Measurements from ENCODE around the gene STK32B.

STK32B gene

GRCh38 chr4:5463936-5464650 lies 412.8 kb downstream of the STK32B start:
- no peak for DNase-seq (ENCODE audit: low read depth in 1 of 2, low spot score in 1 of 2)

GRCh38 chr4:5465529-5465928 lies 414.2 kb downstream of the STK32B start:
- DNase-seq (ENCODE audit: low read depth in 1 of 2, low spot score in 1 of 2): no peak

- no peak for DNase-seq (ENCODE audit: low read depth in 1 of 2, low spot score in 1 of 2)
Observed at GRCh38 chr4:5465956-5466355, 414.7 kb downstream of the STK32B start.

GRCh38 chr4:5467111-5467510 lies 415.8 kb downstream of the STK32B start:
- no peak for DNase-seq (ENCODE audit: low read depth in 1 of 2, low spot score in 1 of 2)

DNA sequence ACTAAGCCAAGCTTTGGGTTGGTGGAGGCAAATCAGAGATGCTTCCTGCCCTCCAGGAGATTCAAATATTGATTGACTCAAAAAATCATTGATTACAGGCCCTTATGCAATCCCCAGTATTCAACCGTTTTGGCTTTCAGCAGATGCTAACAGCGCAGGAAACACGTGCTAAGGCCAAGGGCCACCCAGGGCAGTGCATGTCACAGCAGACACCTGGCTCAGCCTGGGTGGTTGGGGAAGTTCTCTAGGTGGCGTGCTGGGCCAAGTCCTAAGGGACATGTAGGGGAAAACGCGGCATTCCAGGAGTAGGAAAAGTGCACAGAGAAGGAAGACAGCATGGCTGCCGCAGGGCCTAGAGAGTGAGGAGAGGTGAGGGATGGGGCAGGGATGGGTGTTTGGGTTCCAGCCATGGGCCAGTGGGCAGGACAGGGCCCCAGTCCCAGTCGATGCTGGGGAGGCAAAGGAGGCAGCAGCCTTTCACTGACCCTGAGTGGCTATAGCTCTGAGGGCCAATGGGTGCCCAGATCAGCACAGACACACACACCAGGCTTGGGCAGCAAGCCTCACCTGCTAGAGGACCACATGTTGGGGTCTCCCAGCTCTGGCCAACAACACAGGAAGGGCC lies 418.0 kb downstream of the STK32B start:
- DNase-seq (ENCODE audit: low read depth in 1 of 2, low spot score in 1 of 2): no peak

- DNase-seq (ENCODE audit: low read depth in 1 of 2, low spot score in 1 of 2): no peak
Observed at GRCh38 chr4:5469861-5470260, 418.6 kb downstream of the STK32B start.

GRCh38 chr4:5470318-5471198 lies 419.3 kb downstream of the STK32B start:
- DNase-seq (ENCODE audit: low read depth in 1 of 2, low spot score in 1 of 2): no peak

DNA sequence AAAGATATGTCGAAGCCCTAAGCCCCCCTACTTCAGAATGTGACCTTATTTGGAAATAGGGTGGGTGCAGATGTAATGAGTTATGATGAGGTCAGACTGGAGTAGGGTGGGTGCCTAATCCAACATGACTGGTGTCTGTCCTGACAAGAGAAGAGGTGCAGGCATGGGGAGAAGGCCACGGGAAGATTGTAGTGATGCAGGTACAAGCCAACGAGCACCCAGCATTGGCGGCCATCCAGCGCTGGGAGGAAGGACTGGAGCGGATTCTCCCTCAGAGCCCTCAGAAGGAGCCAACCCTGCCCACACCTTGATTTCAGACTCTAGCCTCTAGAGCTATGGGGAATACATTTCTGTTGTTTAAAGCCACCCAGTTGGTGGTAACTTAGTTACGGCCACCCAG lies 419.9 kb downstream of the STK32B start:
- DNase-seq (ENCODE audit: low read depth in 1 of 2, low spot score in 1 of 2): no peak

DNA sequence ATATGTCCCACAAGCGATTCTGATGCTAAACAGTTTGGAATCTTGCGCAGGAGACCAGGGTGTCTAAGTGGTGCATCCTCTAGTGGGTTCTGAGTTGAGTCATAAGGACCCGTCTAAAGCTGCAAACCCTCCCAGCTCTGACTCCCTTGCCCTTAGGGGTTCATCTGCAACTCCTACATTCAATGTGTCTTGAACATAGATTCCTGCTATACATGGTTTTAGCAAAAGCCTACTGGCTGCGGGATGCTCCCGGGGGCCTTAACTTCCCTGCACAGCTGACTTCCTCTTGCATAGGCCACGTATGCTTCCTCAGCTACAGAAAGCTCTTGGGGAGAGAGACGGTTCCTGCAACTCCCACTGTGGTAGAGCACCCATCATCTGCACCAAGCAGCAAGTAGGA lies 420.4 kb downstream of the STK32B start:
- DNase-seq (ENCODE audit: low read depth in 1 of 2, low spot score in 1 of 2): no peak

GRCh38 chr4:5472160-5472591 lies 420.9 kb downstream of the STK32B start:
- no peak for DNase-seq (ENCODE audit: low read depth in 1 of 2, low spot score in 1 of 2)

DNA sequence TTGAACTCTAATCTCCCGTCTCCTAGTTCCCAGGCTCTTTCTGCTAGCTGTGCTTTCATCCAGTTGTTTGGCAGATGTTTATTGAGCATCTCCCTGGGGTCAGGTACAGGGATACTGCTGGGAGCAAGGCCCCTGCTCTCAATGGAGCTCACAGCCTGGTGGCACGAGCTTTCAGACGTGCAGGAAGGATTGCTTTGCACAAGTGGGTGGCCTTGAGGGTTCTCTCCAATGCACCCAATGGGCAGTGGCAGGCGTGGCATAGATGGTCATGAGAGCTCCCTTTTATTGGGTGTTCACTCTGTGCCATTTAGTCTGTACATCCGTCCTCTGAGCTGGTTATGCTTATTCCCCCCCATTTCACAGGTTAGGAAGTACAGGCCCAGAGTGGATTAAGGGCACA lies 421.8 kb downstream of the STK32B start:
- DNase-seq (ENCODE audit: low read depth in 1 of 2, low spot score in 1 of 2): no peak

DNA sequence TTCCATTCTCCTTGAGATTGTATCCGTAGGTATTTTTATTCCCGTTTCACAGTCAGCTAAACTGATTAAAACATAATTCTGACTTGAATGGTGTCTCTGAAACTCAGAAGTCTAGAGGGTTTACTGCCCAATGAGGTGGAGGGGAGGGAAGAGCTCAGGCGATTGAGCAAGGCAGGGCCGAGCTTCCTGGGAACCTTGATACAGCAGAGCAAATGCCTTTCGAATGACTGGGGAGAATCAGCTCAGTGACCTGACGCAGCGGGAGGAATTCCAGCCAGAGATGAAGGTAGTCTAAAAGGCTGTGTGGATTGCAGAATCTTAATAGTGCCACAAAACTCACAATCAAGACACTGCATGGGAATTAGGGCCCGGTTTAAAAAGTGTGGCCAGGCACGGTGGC lies 423.5 kb downstream of the STK32B start:
- DNase-seq (ENCODE audit: low read depth in 1 of 2, low spot score in 1 of 2): no peak

GRCh38 chr4:5477613-5478012 lies 426.3 kb downstream of the STK32B start:
- DNase-seq (ENCODE audit: low read depth in 1 of 2, low spot score in 1 of 2): no peak

DNA sequence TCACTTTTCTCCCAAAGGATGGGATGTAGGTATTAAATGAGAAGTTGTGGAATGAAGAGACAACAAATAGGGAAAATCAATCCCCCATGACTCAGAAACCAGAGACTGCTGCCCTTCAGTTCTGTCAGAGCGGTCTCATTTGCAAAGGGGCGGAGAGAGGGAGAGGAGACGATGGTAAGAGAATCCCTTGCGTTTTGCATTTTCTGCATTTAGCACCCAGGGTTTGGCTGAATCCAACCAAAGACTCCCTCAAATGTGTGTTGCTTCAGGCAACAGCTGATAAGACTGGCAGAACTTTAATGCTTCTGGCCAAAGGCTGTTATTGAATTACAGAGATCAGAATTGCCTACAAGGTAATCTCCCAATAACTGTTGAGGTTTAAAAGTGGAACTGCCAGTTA lies 426.9 kb downstream of the STK32B start:
- no peak for DNase-seq (ENCODE audit: low read depth in 1 of 2, low spot score in 1 of 2)

DNA sequence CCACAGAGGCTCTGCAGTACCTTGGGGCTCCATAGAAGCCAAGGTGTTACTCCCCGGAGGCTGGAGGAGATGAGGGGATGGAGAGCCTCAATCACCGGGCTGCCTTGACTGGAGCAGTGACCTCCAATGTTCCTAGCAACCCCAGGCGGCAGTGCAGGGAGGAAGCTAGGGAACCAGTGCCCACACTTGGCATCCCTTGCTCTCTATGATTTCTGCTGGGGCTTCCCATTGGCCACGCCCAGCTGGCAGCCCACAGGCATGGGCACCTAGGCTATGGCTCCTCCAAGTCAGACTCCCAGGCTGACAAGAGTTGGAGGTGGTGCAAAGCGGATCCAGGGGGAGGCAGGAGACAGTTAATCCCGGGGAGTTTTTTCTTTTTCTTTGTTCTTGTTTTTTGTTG lies 427.4 kb downstream of the STK32B start:
- no peak for DNase-seq (ENCODE audit: low read depth in 1 of 2, low spot score in 1 of 2)

DNA sequence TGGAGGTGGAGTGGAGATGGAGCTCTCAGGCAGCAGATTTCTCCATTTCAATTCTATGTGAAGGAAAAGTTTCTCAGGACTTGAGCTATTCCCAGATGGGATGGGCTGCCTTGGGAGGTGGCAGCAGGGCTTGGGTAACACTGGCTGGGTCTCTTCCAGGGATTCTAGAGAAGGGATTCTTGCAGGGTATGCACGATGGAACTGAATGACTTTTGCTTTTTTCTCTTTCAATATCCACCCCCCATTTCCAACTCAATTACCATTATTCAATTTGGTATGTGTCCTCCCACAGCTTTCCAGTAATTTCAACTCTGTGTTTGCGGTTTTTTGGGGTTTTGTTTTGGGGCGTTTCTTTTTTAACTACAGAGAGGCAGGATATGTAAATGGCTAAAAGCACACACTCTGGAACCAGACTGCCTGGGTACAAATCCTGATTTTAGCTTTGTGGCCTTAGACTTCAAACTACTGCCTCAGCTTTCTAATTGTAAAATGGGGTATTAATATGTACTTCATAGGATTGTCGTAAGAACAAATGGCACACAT lies 428.3 kb downstream of the STK32B start:
- no peak for DNase-seq (ENCODE audit: low read depth in 1 of 2, low spot score in 1 of 2)

- DNase-seq (ENCODE audit: low read depth in 1 of 2, low spot score in 1 of 2): no peak
Observed at GRCh38 chr4:5488413-5488812, 437.1 kb downstream of the STK32B start.

DNA sequence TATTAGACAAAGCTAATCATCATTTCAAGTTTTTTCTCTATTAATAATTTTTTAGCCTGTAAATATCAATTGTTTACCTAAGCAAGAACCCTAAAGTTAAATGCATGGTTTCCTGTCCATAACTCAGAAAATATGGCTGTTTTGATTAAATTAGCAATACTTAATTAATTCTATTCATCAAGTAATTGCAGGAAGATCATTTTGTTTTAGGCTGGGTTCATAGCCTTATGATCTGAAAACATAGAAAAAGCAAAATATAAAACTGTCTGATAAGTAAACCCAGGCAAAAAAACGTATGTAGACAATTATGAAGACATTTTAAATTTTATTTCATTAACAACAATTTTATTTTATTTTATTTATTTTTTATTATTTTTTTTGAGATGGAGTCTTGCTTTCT lies 438.0 kb downstream of the STK32B start:
- DNase-seq (ENCODE audit: low read depth in 1 of 2, low spot score in 1 of 2): no peak

DNA sequence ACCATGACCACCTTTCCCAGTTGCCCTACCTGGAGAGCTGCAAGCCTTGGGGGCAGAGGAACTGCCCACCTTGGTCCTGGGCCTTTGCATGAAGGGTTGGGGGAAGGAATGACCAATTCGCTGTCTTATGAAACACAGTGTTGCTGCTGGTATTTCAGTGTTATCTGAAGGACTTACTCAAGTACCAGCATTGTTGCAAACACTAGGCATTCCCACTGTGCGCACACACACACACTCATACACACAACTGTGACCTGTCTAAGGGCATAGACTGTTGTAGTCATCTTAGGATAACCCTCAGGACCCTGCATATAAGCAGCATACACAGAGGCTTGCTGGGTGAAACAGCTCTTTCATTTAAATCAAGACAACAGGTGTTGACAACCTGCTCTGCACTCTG lies 446.2 kb downstream of the STK32B start:
- no peak for DNase-seq (ENCODE audit: low read depth in 1 of 2, low spot score in 1 of 2)

DNA sequence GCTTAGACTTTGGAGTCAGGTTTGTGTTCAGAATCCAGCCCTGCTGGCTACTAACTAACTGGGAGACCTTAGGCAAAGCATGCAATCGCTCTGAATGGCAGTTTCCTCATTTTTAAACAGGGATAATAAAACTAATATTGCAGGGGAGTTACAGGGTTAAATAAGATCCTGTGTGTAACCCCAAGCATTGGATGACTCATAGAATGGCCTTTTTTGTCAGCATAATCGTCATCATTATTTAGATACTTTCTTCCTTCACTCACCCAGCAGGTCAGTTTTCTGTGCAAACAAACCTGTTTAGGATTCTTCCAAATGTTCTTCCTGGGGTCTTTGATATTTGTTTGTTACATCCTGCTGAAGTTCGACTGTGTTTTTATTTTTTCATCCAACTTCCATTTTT lies 448.9 kb downstream of the STK32B start:
- no peak for DNase-seq (ENCODE audit: low read depth in 1 of 2, low spot score in 1 of 2)

DNA sequence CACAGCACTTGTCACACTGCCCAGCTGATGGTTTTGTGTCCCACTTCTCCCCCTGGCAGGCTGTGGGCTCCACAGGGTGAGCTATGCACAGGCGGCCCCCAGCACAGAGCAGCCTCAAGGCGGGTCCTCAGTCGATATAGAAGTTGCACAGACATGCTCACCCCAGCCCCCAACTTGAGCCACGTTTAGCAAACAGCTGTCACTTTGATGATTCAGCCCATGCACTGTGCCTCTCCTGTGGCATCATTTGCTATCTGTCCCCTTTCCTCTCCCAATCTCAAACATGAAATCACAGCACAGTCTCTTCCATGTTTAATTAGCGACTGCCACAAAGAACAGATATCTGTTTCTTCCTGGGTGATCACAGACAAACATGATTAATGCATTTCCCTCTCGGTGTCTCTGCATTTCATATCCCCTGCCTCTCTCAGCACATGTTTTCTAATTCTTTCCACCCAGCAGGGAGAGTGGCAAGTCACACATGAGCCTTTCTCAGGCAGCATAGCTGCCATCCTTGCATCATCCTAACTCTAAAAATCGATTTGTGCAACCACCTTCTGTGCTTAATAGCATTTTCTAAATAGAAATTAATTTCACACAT lies 452.2 kb downstream of the STK32B start:
- DNase-seq (ENCODE audit: low read depth in 1 of 2, low spot score in 1 of 2): no peak

Data from activated T-helper 1 cell treated with anti-CD3 and anti-CD28 coated beads, Interleukin-2, amount 50 U/mL, for 16 hours (primary cell).